Stimulated activated naive CD8-positive, alpha-beta T cell treated with anti-CD3 and anti-CD28 coated beads, Interleukin-15, Interleukin-2, amounts not matched to agents 100 ng/mL and 50 ng/mL, for 24 hours (primary cell): ENCODE measurements around the gene PAQR9.

Source experiments
- H3K27ac Mint-ChIP-seq: one replicate; pipeline ENCODE4 v1.8.0; 2021; ENCODE audit warnings: mild to moderate bottlenecking, mixed read lengths
- H3K27me3 Mint-ChIP-seq: one replicate; pipeline ENCODE4 v1.8.0; 2021; ENCODE audit warnings: mixed read lengths
- H3K36me3 Mint-ChIP-seq: one replicate; pipeline ENCODE4 v1.8.0; 2021; ENCODE audit warnings: low read depth, mixed read lengths
- H3K4me1 Mint-ChIP-seq: one replicate; pipeline ENCODE4 v1.8.0; 2021; ENCODE audit warnings: low read depth, mixed read lengths
- H3K4me3 Mint-ChIP-seq: one replicate; pipeline ENCODE4 v1.8.0; 2021; ENCODE audit warnings: mild to moderate bottlenecking, mixed read lengths
- H3K9me3 Mint-ChIP-seq: one replicate; pipeline ENCODE4 v1.8.0; 2021; ENCODE audit warnings: mixed read lengths

PAQR9 gene

DNA sequence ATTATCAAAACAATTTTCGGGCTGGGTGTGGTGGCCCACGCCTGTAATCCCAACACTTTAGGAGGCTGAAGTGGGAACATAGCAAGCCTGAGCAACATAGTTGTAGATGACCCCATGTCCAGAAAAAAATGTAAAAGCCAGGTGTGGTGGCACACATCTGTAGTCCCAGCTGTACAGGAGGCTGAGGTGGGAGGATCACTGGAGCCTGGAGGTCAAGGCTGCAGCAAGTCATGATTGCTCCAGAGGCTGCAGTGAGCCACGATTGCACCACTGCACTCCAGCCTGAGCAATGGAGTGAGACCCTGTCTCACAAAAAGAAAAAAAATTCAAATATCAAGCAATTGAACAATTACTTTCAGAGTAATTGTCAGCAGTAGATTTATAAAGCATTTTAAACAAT is 8.0 kb upstream of the PAQR9 start:
- H3K36me3 Mint-ChIP-seq, result no peaks in the 10 kb centered on the region
- H3K9me3 Mint-ChIP-seq, result no peaks in the 10 kb centered on the region
- no peak overlapping the region for H3K4me3 Mint-ChIP-seq
- H3K27ac Mint-ChIP-seq, result no peak overlapping the region
- H3K4me1 Mint-ChIP-seq, result no peaks in the 10 kb centered on the region
- H3K27me3 Mint-ChIP-seq, result peaks cover 22% of the 10 kb centered on the region

DNA sequence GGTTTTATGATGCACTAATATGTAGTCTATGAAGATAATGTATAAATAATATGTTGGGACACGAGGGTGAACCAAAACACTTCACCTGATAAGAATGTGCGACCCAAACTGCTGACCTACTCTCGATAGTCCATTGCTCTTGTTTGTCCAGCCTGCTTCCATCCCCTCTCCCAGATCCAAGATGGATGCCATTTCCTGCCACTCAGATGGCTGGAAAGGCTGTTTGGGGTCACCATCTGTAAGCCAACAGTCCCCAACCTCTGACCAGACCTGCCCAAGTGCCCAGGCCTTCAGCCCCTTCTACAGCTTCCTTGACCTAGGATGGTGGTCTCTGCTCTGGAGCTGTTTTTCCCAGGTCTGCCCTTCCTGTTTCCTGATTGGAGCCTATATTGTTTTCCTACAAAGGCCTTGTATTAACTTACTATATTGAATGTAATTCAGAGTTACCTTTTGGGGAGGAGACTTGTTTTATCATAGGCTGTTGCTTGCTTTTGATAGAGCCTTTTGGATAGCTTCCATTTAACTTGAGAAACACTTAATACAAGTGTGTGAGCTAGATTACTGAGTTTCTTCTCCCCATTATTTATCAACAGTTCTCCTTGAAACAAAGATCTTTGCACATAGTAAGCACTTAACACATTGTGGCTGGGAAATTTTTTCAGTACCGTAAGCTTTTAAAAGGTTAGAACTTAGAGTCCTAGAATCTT is 5.0 kb upstream of the PAQR9 start:
- H3K4me3 Mint-ChIP-seq, result no peak overlapping the region
- H3K27me3 Mint-ChIP-seq, result peaks cover 45% of the 10 kb centered on the region
- peaks cover 3% of the 10 kb centered on the region for H3K4me1 Mint-ChIP-seq
- H3K9me3 Mint-ChIP-seq, result no peaks in the 10 kb centered on the region
- H3K27ac Mint-ChIP-seq, result no peak overlapping the region
- H3K36me3 Mint-ChIP-seq, result no peaks in the 10 kb centered on the region

- peaks cover 51% of the 10 kb centered on the region for H3K27me3 Mint-ChIP-seq
- H3K9me3 Mint-ChIP-seq, result no peaks in the 10 kb centered on the region
- no peak overlapping the region for H3K27ac Mint-ChIP-seq
- no peak overlapping the region for H3K4me3 Mint-ChIP-seq
- H3K4me1 Mint-ChIP-seq, result peaks cover 13% of the 10 kb centered on the region
- no peaks in the 10 kb centered on the region for H3K36me3 Mint-ChIP-seq
These were observed 3.3 kb upstream of the PAQR9 start for GRCh38 chr3:142966808-142967207.

DNA sequence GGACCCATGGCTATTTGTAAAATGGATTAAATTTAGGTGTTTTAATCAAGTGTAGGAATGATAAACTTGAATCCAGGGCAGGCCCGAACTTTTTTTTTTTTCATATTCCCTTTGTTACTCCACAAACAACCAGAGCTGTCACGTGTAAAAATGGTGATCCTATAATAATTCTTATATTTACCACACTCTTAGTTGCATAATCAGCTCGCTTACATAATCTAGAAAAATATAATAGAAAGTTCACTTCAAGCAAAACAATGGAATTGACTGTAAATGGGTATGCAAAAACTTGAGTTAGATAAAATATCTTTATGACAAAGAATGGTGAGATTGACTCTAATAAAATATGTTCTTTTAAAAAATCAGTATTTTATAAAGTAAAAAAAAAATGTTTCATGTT is 2.1 kb upstream of the PAQR9 start:
- Mint-ChIP-seq H3K36me3 (no peaks in the 10 kb centered on the region), H3K4me1 (peaks cover 13% of the 10 kb centered on the region), H3K27me3 (peaks cover 63% of the 10 kb centered on the region), H3K9me3 (no peaks in the 10 kb centered on the region), H3K4me3 (no peak overlapping the region), H3K27ac (no peak overlapping the region)

GRCh38 chr3:142963234-142963515 is 299 bp downstream of the PAQR9 start:
- peaks cover 13% of the 10 kb centered on the region for H3K4me1 Mint-ChIP-seq
- peaks cover 76% of the 10 kb centered on the region for H3K27me3 Mint-ChIP-seq
- H3K9me3 Mint-ChIP-seq, result no peaks in the 10 kb centered on the region
- H3K36me3 Mint-ChIP-seq, result no peaks in the 10 kb centered on the region
- H3K27ac Mint-ChIP-seq, result no peak overlapping the region
- H3K4me3 Mint-ChIP-seq, result peak overlapping the region; percentile 75

DNA sequence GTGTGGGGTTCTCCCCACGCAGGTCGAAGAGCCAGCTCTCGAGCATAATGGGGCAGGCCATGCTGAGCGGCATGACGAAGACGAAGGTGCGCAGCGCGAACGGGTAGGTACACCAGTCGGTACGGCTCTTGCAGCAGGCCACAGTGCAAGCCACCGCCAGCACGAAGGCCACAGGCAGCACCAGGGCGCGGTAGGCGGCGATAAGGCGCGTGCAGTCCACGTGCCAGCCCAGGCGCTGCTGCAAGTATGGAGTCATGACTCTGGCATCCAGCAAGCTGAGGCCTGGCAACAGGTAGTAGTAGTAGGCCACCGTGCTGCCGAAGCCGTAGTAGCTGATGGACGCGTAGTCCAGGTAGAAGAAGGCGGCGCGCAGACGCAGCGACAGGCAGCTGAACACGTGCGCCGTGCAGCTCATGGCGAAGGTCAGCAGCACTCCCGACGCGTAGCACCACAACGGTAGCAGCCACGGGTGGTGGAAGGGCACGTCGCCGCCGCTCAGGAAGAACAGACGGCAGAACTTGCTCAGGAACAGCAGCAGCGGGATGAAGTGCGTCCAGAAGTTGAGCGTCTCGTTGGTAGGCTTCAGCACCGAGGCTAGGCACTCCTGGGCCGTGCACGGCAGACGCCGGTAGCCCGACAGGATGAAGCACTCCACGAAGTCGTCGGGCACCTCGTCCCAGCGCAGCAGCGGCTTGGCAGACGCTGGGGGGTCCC is 797 bp downstream of the PAQR9 start:
- Mint-ChIP-seq H3K9me3 (no peaks in the 10 kb centered on the region), H3K36me3 (no peaks in the 10 kb centered on the region), H3K4me1 (peaks cover 13% of the 10 kb centered on the region), H3K27me3 (peaks cover 81% of the 10 kb centered on the region), H3K4me3 (peak overlapping the region; percentile 75), H3K27ac (no peak overlapping the region)

DNA sequence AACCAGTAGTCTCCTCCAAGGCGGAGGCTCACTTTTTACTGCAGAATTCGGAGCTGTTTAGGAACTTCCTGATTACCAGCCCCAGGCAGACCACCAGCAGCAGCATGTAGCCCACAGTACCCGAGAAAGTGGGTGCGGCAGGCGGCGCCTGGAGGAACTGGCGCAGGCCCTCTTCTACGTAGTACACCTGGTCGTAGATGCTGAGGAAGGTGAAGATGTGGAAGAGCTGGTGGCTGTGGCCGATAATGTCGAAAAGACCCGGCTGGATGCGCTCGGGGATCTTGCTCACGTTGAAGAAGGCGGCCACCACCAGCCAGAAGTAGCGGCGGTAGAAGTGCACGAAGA is 1.3 kb downstream of the PAQR9 start:
- Mint-ChIP-seq H3K9me3 (no peaks in the 10 kb centered on the region), H3K4me1 (peaks cover 13% of the 10 kb centered on the region), H3K27ac (no peak overlapping the region), H3K27me3 (peaks cover 87% of the 10 kb centered on the region), H3K36me3 (no peaks in the 10 kb centered on the region), H3K4me3 (peak overlapping the region; percentile 53)

DNA sequence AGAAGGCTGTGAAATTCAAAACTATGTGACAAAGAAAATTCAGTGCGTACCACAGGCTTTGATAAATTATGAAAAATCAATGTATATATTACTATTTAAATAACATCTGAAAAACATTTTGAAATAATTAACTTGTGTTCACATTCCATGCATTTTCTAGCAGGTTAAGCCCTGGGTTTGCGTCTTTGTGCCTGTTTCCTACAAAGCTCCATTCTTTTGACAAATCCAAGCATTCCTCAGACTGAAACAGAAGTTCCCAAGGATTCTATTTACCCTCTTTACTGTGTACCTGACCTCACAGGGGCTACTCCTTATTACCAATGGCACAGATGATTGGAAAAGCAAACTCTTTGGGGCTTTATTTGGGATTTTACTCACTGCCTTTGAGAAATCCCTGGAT is 1.9 kb downstream of the PAQR9 start:
- Mint-ChIP-seq H3K4me1 (peaks cover 13% of the 10 kb centered on the region), H3K4me3 (no peak overlapping the region), H3K27me3 (peaks cover 85% of the 10 kb centered on the region), H3K27ac (no peak overlapping the region), H3K36me3 (no peaks in the 10 kb centered on the region), H3K9me3 (no peaks in the 10 kb centered on the region)

DNA sequence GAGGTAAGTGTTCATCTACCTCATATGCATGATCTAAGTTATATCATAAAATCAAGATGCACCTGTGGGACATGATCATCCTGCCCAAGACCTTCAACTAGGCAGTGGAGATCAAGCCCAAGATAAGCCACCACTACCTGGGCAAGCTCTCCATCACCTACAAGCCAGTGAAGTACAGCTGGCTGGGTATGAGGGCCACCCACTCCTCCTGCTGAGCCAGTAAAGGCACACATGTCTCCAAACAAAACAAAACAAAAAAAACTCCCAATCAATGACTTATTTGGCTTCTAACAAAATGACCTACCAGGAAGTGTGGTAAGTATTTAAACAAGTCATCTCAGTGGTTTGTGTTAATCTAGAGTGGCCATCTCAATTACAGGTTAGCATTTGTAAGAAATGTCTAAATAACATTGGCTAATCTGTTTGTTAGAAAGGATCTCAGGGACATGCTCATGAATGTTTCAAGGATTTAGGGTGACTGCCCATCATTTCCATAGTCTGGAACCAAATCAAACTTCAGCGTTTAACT is 3.1 kb downstream of the PAQR9 start:
- Mint-ChIP-seq H3K4me1 (peaks cover 13% of the 10 kb centered on the region), H3K4me3 (no peak overlapping the region), H3K9me3 (no peaks in the 10 kb centered on the region), H3K27ac (no peak overlapping the region), H3K36me3 (no peaks in the 10 kb centered on the region), H3K27me3 (peaks cover 73% of the 10 kb centered on the region)

DNA sequence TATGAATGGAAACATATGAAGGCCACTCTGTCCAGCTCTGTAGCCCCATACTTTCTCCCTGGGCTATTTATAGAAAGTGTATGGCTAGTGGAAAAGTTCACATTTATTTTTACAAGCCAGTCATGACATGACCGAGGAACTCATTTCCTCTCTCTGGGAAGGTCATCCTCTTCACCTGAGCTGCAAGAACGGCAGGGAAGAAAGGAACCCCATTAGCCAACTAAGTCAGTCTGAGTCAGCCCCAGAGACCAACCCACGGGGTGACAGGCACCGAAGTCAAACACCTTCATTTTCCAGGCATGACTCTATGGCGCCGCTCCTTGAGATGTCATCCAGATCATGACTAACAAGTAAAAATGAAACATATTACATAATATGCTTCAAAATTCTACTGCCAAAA is 4.8 kb downstream of the PAQR9 start:
- Mint-ChIP-seq H3K36me3 (no peaks in the 10 kb centered on the region), H3K27me3 (peaks cover 68% of the 10 kb centered on the region), H3K4me1 (peaks cover 10% of the 10 kb centered on the region), H3K27ac (no peak overlapping the region), H3K4me3 (no peak overlapping the region), H3K9me3 (no peaks in the 10 kb centered on the region)

GRCh38 chr3:142953443-142953842 is 10.0 kb downstream of the PAQR9 start:
- Mint-ChIP-seq H3K4me3 (no peak overlapping the region), H3K27ac (no peak overlapping the region), H3K4me1 (no peaks in the 10 kb centered on the region), H3K9me3 (no peaks in the 10 kb centered on the region), H3K36me3 (no peaks in the 10 kb centered on the region), H3K27me3 (peaks cover 42% of the 10 kb centered on the region)

GRCh38 chr3:142952272-142953193 is 10.9 kb downstream of the PAQR9 start:
- H3K9me3 Mint-ChIP-seq, result no peaks in the 10 kb centered on the region
- H3K27ac Mint-ChIP-seq, result no peak overlapping the region
- peaks cover 37% of the 10 kb centered on the region for H3K27me3 Mint-ChIP-seq
- no peaks in the 10 kb centered on the region for H3K36me3 Mint-ChIP-seq
- no peak overlapping the region for H3K4me3 Mint-ChIP-seq
- H3K4me1 Mint-ChIP-seq, result no peaks in the 10 kb centered on the region

- Mint-ChIP-seq H3K4me1 (no peaks in the 10 kb centered on the region), H3K27me3 (peaks cover 36% of the 10 kb centered on the region), H3K4me3 (no peak overlapping the region), H3K27ac (no peak overlapping the region), H3K9me3 (no peaks in the 10 kb centered on the region), H3K36me3 (no peaks in the 10 kb centered on the region)
These were observed 11.7 kb downstream of the PAQR9 start for GRCh38 chr3:142951794-142952193.

- H3K9me3 Mint-ChIP-seq, result no peaks in the 10 kb centered on the region
- H3K27me3 Mint-ChIP-seq, result peaks cover 42% of the 10 kb centered on the region
- no peaks in the 10 kb centered on the region for H3K4me1 Mint-ChIP-seq
- H3K27ac Mint-ChIP-seq, result no peak overlapping the region
- H3K36me3 Mint-ChIP-seq, result no peaks in the 10 kb centered on the region
- H3K4me3 Mint-ChIP-seq, result no peak overlapping the region
These were observed 12.5 kb downstream of the PAQR9 start for GRCh38 chr3:142950972-142951371.
